Trophoblast cell (in vitro differentiated cells and primary cell): Measurements from ENCODE around the gene PELI2.

ENCODE experiments used
- DNase-seq, 2 donors: peaks; one replicate each; pipeline ENCODE4 v3.0.0-alpha.2; 2016
- H2AFZ ChIP-seq: 2 replicates; pipeline ENCODE4 v1.6.1; 2013; ENCODE audit warnings: low read length, moderate library complexity, mild to moderate bottlenecking; ENCODE audit not compliant: insufficient read depth, poor library complexity
- H2AK5ac ChIP-seq: 2 replicates; pipeline ENCODE4 v1.6.1; 2013; ENCODE audit warnings: mild to moderate bottlenecking, low read length
- H2BK120ac ChIP-seq: 2 replicates; pipeline ENCODE4 v1.6.1; 2013; ENCODE audit warnings: low read length, mild to moderate bottlenecking, moderate library complexity; ENCODE audit not compliant: insufficient read depth, poor library complexity
- H2BK12ac ChIP-seq: 2 replicates; pipeline ENCODE4 v1.6.1; 2013; ENCODE audit warnings: mild to moderate bottlenecking, low read length, moderate library complexity
- H2BK5ac ChIP-seq: 2 replicates; pipeline ENCODE4 v1.6.1; 2013; ENCODE audit warnings: low read length, low read depth, moderate library complexity, mild to moderate bottlenecking; ENCODE audit not compliant: poor library complexity
- H3K14ac ChIP-seq: 2 replicates; pipeline ENCODE4 v1.6.1; 2013; ENCODE audit warnings: mild to moderate bottlenecking, low read length
- H3K18ac ChIP-seq: 2 replicates; pipeline ENCODE4 v1.6.1; 2013; ENCODE audit warnings: mild to moderate bottlenecking, low read length
- H3K23ac ChIP-seq: 2 replicates; pipeline ENCODE4 v1.6.1; 2013; ENCODE audit warnings: low read length
- H3K27ac ChIP-seq: 2 replicates; pipeline ENCODE4 v1.5.1; 2013; ENCODE audit warnings: low read depth, mild to moderate bottlenecking, inconsistent platforms, low read length, moderate library complexity
- H3K27me3 ChIP-seq: 2 replicates; pipeline ENCODE4 v1.6.1; 2013; ENCODE audit warnings: inconsistent platforms, mild to moderate bottlenecking, low read length, moderate library complexity; ENCODE audit not compliant: insufficient read depth
- H3K36me3 ChIP-seq, 2 experiments: 1 replicate in 1 of 2; 2 replicates in 1 of 2; pipeline ENCODE4 v1.6.1; 2013; ENCODE audit warnings: low read length in 2 of 2, mild to moderate bottlenecking in 2 of 2, moderate library complexity in 1 of 2; ENCODE audit not compliant: insufficient read depth in 2 of 2, control insufficient read depth in 1 of 2
- H3K4ac ChIP-seq: 2 replicates; pipeline ENCODE4 v1.6.1; 2013; ENCODE audit warnings: low read depth, mild to moderate bottlenecking, low read length, moderate library complexity
- H3K4me1 ChIP-seq, 2 experiments: 1 replicate in 1 of 2; 2 replicates in 1 of 2; pipeline ENCODE4 v1.6.1; 2013; ENCODE audit warnings: low read length in 2 of 2, mild to moderate bottlenecking in 2 of 2, moderate library complexity in 1 of 2; ENCODE audit not compliant: insufficient read depth in 2 of 2, control insufficient read depth in 1 of 2
- H3K4me2 ChIP-seq: 2 replicates; pipeline ENCODE4 v1.6.1; 2013; ENCODE audit warnings: inconsistent platforms, mild to moderate bottlenecking, low read length, moderate library complexity
- H3K4me3 ChIP-seq: 2 replicates; pipeline ENCODE4 v1.5.1; 2013; ENCODE audit warnings: mild to moderate bottlenecking, low read depth, low read length, inconsistent platforms
- H3K79me1 ChIP-seq: one replicate; pipeline ENCODE4 v1.6.1; 2013; ENCODE audit warnings: low read length
- H3K79me2 ChIP-seq: 2 replicates; pipeline ENCODE4 v1.6.1; 2013; ENCODE audit warnings: low read length, mild to moderate bottlenecking; ENCODE audit not compliant: control insufficient read depth, insufficient read depth, poor library complexity
- H3K9ac ChIP-seq: 2 replicates; pipeline ENCODE4 v1.6.1; 2013; ENCODE audit warnings: mild to moderate bottlenecking, low read length
- H3K9me3 ChIP-seq: 2 replicates; pipeline ENCODE4 v1.6.1; 2013; ENCODE audit warnings: low read depth, mild to moderate bottlenecking, control low read depth, inconsistent platforms, low read length; ENCODE audit not compliant: insufficient read depth
- H4K12ac ChIP-seq: 2 replicates; pipeline ENCODE4 v1.6.1; 2013; ENCODE audit warnings: low read depth, mild to moderate bottlenecking, low read length, moderate library complexity
- H4K8ac ChIP-seq: 2 replicates; pipeline ENCODE4 v1.6.1; 2013; ENCODE audit warnings: low read depth, mild to moderate bottlenecking, low read length, moderate library complexity
- H4K91ac ChIP-seq: one replicate; pipeline ENCODE4 v1.6.1; 2013; ENCODE audit warnings: low read depth, mild to moderate bottlenecking, low read length, moderate library complexity
- WGBS: extraction: QIAGEN DNeasy Blood & Tissue Kit; methylation state at CpG from one replicate; pipeline ENCODE4 v1.1.7; 2013; ENCODE audit warnings: missing lambda C conversion rate; ENCODE audit not compliant: insufficient read length, insufficient coverage; ENCODE audit errors: extremely low coverage; 5-methylcytosine and 5-hydroxymethylcytosine counted together

Gene PELI2

GRCh38 chr14:56124327-56124726 is 6.1 kb downstream of the PELI2 start:
- Histone ChIP-seq H2BK120ac (no peak overlapping the region), H2AFZ (no peak overlapping the region), H4K12ac (no peak overlapping the region), H3K27me3 (peaks cover 2% of the 10 kb centered on the region), H4K91ac (no peak overlapping the region), H4K8ac (no peak overlapping the region), H3K23ac (no peak overlapping the region), H3K4me3 (no peak overlapping the region), H3K27ac (no peak overlapping the region), H2AK5ac (no peak overlapping the region), H3K4me2 (no peak overlapping the region), H3K4ac (no peak overlapping the region), H2BK5ac (no peak overlapping the region), H3K14ac (no peak overlapping the region), H3K36me3 (no peaks in the 10 kb centered on the region), H3K4me1 (peaks cover 0 to 2% of the 10 kb centered on the region in 2 experiments), H3K79me1 (peaks cover under 1% of the 10 kb centered on the region), H3K79me2 (no peaks in the 10 kb centered on the region), H3K9me3 (no peaks in the 10 kb centered on the region), H3K18ac (no peak overlapping the region), H3K9ac (no peak overlapping the region), H2BK12ac (no peak overlapping the region)
- WGBS = no CpG with 5 or more reads among the region's 2 CpGs
- no peak for DNase-seq

- Histone ChIP-seq H4K12ac (no peak overlapping the region), H3K9me3 (no peaks in the 10 kb centered on the region)
- no CpG with 5 or more reads among the region's 12 CpGs for WGBS
These were observed 7.8 kb downstream of the PELI2 start for GRCh38 chr14:56125772-56126636.

GRCh38 chr14:56126637-56126913 is 8.4 kb downstream of the PELI2 start:
- Histone ChIP-seq H2BK12ac (no peak overlapping the region), H3K79me1 (no peaks in the 10 kb centered on the region), H3K4me3 (no peak overlapping the region), H3K18ac (no peak overlapping the region), H2BK5ac (no peak overlapping the region), H3K14ac (no peak overlapping the region), H2AK5ac (no peak overlapping the region), H4K8ac (no peak overlapping the region), H3K4ac (no peak overlapping the region), H3K9ac (no peak overlapping the region), H2BK120ac (no peak overlapping the region), H3K4me1 (peaks cover 0 to 2% of the 10 kb centered on the region in 2 experiments), H3K23ac (no peak overlapping the region), H4K12ac (no peak overlapping the region), H3K36me3 (no peaks in the 10 kb centered on the region), H4K91ac (no peak overlapping the region), H3K4me2 (no peak overlapping the region), H3K79me2 (no peaks in the 10 kb centered on the region), H3K27ac (no peak overlapping the region), H3K9me3 (no peaks in the 10 kb centered on the region), H3K27me3 (no peaks in the 10 kb centered on the region), H2AFZ (no peak overlapping the region)
- DNase-seq = no peak
- WGBS = no CpG with 5 or more reads among the region's 2 CpGs

More at GRCh38 chr14:56125772-56126636, 7.8 kb downstream of the PELI2 start:
- no peak overlapping the region for H3K4ac ChIP-seq
- no peak for DNase-seq
- H3K79me1 ChIP-seq = no peaks in the 10 kb centered on the region
- no peak overlapping the region for H3K4me3 ChIP-seq
- no peak overlapping the region for H3K14ac ChIP-seq
- H2BK5ac ChIP-seq = no peak overlapping the region
- H4K91ac ChIP-seq = no peak overlapping the region
- H3K79me2 ChIP-seq = no peaks in the 10 kb centered on the region
- no peak overlapping the region for H3K9ac ChIP-seq
- H2AFZ ChIP-seq = no peak overlapping the region
- H2BK12ac ChIP-seq = no peak overlapping the region
- no peak overlapping the region for H4K8ac ChIP-seq
- H3K23ac ChIP-seq = no peak overlapping the region
- peaks cover 0 to 2% of the 10 kb centered on the region in 2 experiments for H3K4me1 ChIP-seq
- no peak overlapping the region for H3K4me2 ChIP-seq
- H3K36me3 ChIP-seq = no peaks in the 10 kb centered on the region
- no peaks in the 10 kb centered on the region for H3K27me3 ChIP-seq
- H2BK120ac ChIP-seq = no peak overlapping the region
- H3K27ac ChIP-seq = no peak overlapping the region
- no peak overlapping the region for H2AK5ac ChIP-seq
- H3K18ac ChIP-seq = no peak overlapping the region

GRCh38 chr14:56127156-56127555 is 8.9 kb downstream of the PELI2 start:
- Histone ChIP-seq H3K79me2 (no peaks in the 10 kb centered on the region), H2BK12ac (no peak overlapping the region), H3K4ac (no peak overlapping the region), H2AK5ac (no peak overlapping the region), H3K79me1 (no peaks in the 10 kb centered on the region), H3K27me3 (no peaks in the 10 kb centered on the region), H3K36me3 (no peaks in the 10 kb centered on the region), H3K4me1 (peaks cover 0 to 2% of the 10 kb centered on the region in 2 experiments), H3K9me3 (no peaks in the 10 kb centered on the region), H3K4me3 (no peak overlapping the region), H3K18ac (no peak overlapping the region), H4K8ac (no peak overlapping the region), H3K14ac (no peak overlapping the region), H2BK120ac (no peak overlapping the region), H3K9ac (no peak overlapping the region), H3K4me2 (no peak overlapping the region), H2AFZ (no peak overlapping the region), H2BK5ac (no peak overlapping the region), H3K27ac (no peak overlapping the region), H4K12ac (no peak overlapping the region), H3K23ac (no peak overlapping the region), H4K91ac (no peak overlapping the region)
- no CpG with 5 or more reads among the region's 3 CpGs for WGBS
- DNase-seq = no peak
